Measurements from ENCODE around the gene KCNJ11. TPM values are rescaled to one million over a fixed set of nuclear protein-coding genes. Genes with fewer than 3 reads are reported as not detected.

The KCNJ11 gene
- total and polyA plus RNA-seq, 10 of the 15 experiments (the other 5 are each of a cell fraction or from before 2014, with no cell fraction given) = 0.06 to 0.56 (median 0.21) TPM; not detected in 6

DNA sequence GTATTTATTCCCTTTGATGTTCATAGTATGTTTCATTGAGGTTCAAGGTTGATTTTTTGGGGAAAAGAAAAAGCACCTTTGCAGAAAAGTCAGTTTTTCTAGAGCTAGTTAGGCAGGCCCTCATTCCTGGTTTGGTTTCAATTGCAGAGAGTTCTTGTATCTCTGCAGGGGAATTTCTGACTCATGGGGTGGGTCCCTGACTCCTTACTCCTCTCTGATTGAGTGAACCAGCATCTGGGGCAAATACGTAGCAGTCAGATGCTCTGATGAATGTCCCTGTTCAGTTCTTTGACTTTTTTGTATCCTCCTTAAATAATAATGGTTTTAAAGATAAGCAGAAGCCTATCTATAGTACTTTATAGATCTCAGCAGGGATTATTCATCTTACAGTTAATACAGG, 44.6 kb downstream of the KCNJ11 start (continued):
- TF ChIP-seq, protein P1, sequence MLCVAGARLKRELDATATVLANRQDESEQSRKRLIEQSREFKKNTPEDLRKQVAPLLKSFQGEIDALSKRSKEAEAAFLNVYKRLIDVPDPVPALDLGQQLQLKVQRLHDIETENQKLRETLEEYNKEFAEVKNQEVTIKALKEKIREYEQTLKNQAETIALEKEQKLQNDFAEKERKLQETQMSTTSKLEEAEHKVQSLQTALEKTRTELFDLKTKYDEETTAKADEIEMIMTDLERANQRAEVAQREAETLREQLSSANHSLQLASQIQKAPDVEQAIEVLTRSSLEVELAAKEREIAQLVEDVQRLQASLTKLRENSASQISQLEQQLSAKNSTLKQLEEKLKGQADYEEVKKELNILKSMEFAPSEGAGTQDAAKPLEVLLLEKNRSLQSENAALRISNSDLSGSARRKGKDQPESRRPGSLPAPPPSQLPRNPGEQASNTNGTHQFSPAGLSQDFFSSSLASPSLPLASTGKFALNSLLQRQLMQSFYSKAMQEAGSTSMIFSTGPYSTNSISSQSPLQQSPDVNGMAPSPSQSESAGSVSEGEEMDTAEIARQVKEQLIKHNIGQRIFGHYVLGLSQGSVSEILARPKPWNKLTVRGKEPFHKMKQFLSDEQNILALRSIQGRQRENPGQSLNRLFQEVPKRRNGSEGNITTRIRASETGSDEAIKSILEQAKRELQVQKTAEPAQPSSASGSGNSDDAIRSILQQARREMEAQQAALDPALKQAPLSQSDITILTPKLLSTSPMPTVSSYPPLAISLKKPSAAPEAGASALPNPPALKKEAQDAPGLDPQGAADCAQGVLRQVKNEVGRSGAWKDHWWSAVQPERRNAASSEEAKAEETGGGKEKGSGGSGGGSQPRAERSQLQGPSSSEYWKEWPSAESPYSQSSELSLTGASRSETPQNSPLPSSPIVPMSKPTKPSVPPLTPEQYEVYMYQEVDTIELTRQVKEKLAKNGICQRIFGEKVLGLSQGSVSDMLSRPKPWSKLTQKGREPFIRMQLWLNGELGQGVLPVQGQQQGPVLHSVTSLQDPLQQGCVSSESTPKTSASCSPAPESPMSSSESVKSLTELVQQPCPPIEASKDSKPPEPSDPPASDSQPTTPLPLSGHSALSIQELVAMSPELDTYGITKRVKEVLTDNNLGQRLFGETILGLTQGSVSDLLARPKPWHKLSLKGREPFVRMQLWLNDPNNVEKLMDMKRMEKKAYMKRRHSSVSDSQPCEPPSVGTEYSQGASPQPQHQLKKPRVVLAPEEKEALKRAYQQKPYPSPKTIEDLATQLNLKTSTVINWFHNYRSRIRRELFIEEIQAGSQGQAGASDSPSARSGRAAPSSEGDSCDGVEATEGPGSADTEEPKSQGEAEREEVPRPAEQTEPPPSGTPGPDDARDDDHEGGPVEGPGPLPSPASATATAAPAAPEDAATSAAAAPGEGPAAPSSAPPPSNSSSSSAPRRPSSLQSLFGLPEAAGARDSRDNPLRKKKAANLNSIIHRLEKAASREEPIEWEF (IDR thresholded peaks at IDR 0.05; ENCODE audit: insufficient replicate concordance, low read depth, low read length) = no peak
- TF ChIP-seq ZZZ3 (IDR thresholded peaks at IDR 0.05; ENCODE audit: control insufficient read depth, insufficient read length, low read depth) (no peak), SMARCA5 (IDR thresholded peaks at IDR 0.05) (no peak), BCL11A (IDR thresholded peaks at IDR 0.05; ENCODE audit: low read depth, low read length) (no peak)

DNA sequence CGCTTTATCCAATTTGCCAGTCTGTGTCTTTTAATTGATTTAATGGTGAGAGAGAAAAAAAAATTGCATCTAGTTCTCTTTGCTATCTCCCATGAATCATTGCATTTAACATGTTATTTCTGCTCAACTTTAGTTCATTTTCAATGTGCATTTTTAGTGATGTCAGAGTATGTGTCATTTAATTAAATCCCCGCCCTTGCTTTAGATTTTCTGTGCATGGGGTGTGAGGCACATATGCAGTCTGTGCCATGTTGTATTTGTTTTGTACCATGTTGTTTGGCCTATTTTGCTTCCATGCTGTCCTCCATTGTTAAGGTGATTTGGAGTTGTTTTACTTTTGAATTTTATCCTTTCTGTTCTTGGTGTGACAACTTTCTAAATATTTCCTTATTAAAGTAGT, 45.2 kb downstream of the KCNJ11 start:
- intact Hi-C loops (cut with micrococcal nuclease; ENCODE audit: unreplicated experiment) = no loop called here
- SMC1A ChIA-PET (ENCODE audit: uncharacterized antibody, unreplicated experiment) = no interaction called here
- POLR2A ChIA-PET = no interaction called here
- ATAC-seq (no peak), DNase-seq (ENCODE audit: low read depth, low spot score) (no peak), FAIRE-seq (no peak)
- RAD21 ChIA-PET (ENCODE audit: unreplicated experiment) = no interaction called here
- 100% methylated on average over 2 of the region's 2 CpGs for WGBS (ENCODE audit: insufficient coverage, insufficient replicate concordance, low lambda C conversion rate, missing lambda C conversion rate)
- CTCF ChIA-PET = no interaction called here
- Histone ChIP-seq H3K4me3 (no peak overlapping the region), H3K4me1 (ENCODE audit: control insufficient read depth, insufficient read depth, low read length) (no peaks in the 10 kb centered on the region), H3K79me2 (ENCODE audit: control insufficient read depth, insufficient read depth, low read length) (no peaks in the 10 kb centered on the region), H3K36me3 (ENCODE audit: control insufficient read depth in 2 of 2, insufficient read depth in 2 of 2, low read length in 1 of 2) (no peaks in the 10 kb centered on the region), H3K9me3 (replicated peaks; ENCODE audit: control insufficient read depth, insufficient read depth, low read length) (no peaks in the 10 kb centered on the region), H3K9ac (ENCODE audit: control insufficient read depth, insufficient read depth, low read length) (no peak overlapping the region), H3K27me3 (replicated peaks in 1 of 2; ENCODE audit: control insufficient read depth in 2 of 2, insufficient read depth in 2 of 2, low read length in 1 of 2) (no peaks in the 10 kb centered on the region), H3K4me2 (ENCODE audit: control insufficient read depth, insufficient read depth) (no peak overlapping the region), H2AFZ (ENCODE audit: control insufficient read depth, low read depth, low read length) (no peak overlapping the region), H3K27ac (ENCODE audit: control insufficient read depth, insufficient read depth) (no peak overlapping the region), H4K20me1 (ENCODE audit: control insufficient read depth, insufficient read depth) (no peaks in the 10 kb centered on the region)
- no TSS peak for BruUV-seq (replicated peaks)
- no peak for TF ChIP-seq FOXM1 (IDR thresholded peaks at IDR 0.05; ENCODE audit: low read depth, low read length)
- in situ Hi-C loops (cut with MboI) = no loop called here

Other genes with a start within 250 kb of the KCNJ11 start
- 9.6 and 15.5 TPM in 2 replicates for gene PIK3C2A, start 180.7 kb downstream of the KCNJ11 start, total RNA-seq (2014; rRNA removed)
- 15.2 and 19.0 TPM in 2 replicates for gene PIK3C2A, start 180.7 kb downstream of the KCNJ11 start, total RNA-seq (2014; rRNA removed; fragmentation: Illumina TruSeq; extraction: Trizol)
- gene PIK3C2A, start 180.7 kb downstream of the KCNJ11 start, total RNA-seq (2021) = 13.1 and 14.4 TPM in 2 replicates
- gene PIK3C2A, start 180.7 kb downstream of the KCNJ11 start, polyA plus RNA-seq (2011; rRNA removed) = 20.6 and 33.6 TPM in 2 replicates
- 10.9 and 16.0 TPM in 2 replicates for gene PIK3C2A, start 180.7 kb downstream of the KCNJ11 start, polyA plus RNA-seq (2014; fragmentation: Illumina TruSeq; extraction: Trizol)
- gene PIK3C2A, start 180.7 kb downstream of the KCNJ11 start, polyA plus RNA-seq (2014; fragmentation: Nextera tagmentation; extraction: Ambion mirVana) = 1 to 10 TPM; 1.6 to 2.5 TPM
- 4.8 and 6.9 TPM in 2 replicates for gene PIK3C2A, start 180.7 kb downstream of the KCNJ11 start, polyA plus RNA-seq (2014; rRNA removed)
- 1 to 10 TPM; 7.3 to 8.6 TPM for gene PIK3C2A, start 180.7 kb downstream of the KCNJ11 start, polyA plus RNA-seq (2016; fragmentation: Nextera tagmentation; extraction: Ambion mirVana)
- gene NUCB2, start 111.9 kb downstream of the KCNJ11 start, total RNA-seq (2014; rRNA removed) = 16.0 and 30.6 TPM in 2 replicates
- gene NUCB2, start 111.9 kb downstream of the KCNJ11 start, total RNA-seq (2014; rRNA removed; fragmentation: Illumina TruSeq; extraction: Trizol) = 46.8 and 47.2 TPM in 2 replicates
- 29.8 and 33.6 TPM in 2 replicates for gene NUCB2, start 111.9 kb downstream of the KCNJ11 start, total RNA-seq (2021)
- 59.5 and 79.1 TPM in 2 replicates for gene NUCB2, start 111.9 kb downstream of the KCNJ11 start, polyA plus RNA-seq (2011; rRNA removed)
- 44.5 and 59.8 TPM in 2 replicates for gene NUCB2, start 111.9 kb downstream of the KCNJ11 start, polyA plus RNA-seq (2014; fragmentation: Illumina TruSeq; extraction: Trizol)
- gene NUCB2, start 111.9 kb downstream of the KCNJ11 start, polyA plus RNA-seq (2014; fragmentation: Nextera tagmentation; extraction: Ambion mirVana) = 10 to 100 TPM; 57.5 to 66.4 TPM
- gene NUCB2, start 111.9 kb downstream of the KCNJ11 start, polyA plus RNA-seq (2014; rRNA removed) = 27.0 and 27.9 TPM in 2 replicates
- gene NUCB2, start 111.9 kb downstream of the KCNJ11 start, polyA plus RNA-seq (2016; fragmentation: Nextera tagmentation; extraction: Ambion mirVana) = 10 to 100 TPM; 73.6 to 74.1 TPM
- 0.17 and 0.22 TPM in 2 replicates for gene NCR3LG1, start 36.9 kb downstream of the KCNJ11 start, total RNA-seq (2014; rRNA removed)
- gene NCR3LG1, start 36.9 kb downstream of the KCNJ11 start, total RNA-seq (2014; rRNA removed; fragmentation: Illumina TruSeq; extraction: Trizol) = 0.09 and 0.18 TPM in 2 replicates
- gene NCR3LG1, start 36.9 kb downstream of the KCNJ11 start, total RNA-seq (2021) = 0.18 and 0.21 TPM in 2 replicates
- 0.09 and 0.12 TPM in 2 replicates for gene NCR3LG1, start 36.9 kb downstream of the KCNJ11 start, polyA plus RNA-seq (2011; rRNA removed)
- 0.10 and 0.13 TPM in 2 replicates for gene NCR3LG1, start 36.9 kb downstream of the KCNJ11 start, polyA plus RNA-seq (2014; fragmentation: Illumina TruSeq; extraction: Trizol)
- gene NCR3LG1, start 36.9 kb downstream of the KCNJ11 start, polyA plus RNA-seq (2014; fragmentation: Nextera tagmentation; extraction: Ambion mirVana) = under 1 TPM in 1 of 2 experiments, not detected in 1; under 0.01 TPM
- gene NCR3LG1, start 36.9 kb downstream of the KCNJ11 start, polyA plus RNA-seq (2014; rRNA removed) = 0.05 and 0.15 TPM in 2 replicates
- under 1 TPM in 1 of 2 experiments, not detected in 1; 0.11 TPM for gene NCR3LG1, start 36.9 kb downstream of the KCNJ11 start, polyA plus RNA-seq (2016; fragmentation: Nextera tagmentation; extraction: Ambion mirVana)
- not detected in 2 replicates for gene ABCC8, start 88.2 kb upstream of the KCNJ11 start, total RNA-seq (2014; rRNA removed)
- gene ABCC8, start 88.2 kb upstream of the KCNJ11 start, total RNA-seq (2014; rRNA removed; fragmentation: Illumina TruSeq; extraction: Trizol) = not detected in 2 replicates
- not detected in 2 replicates for gene ABCC8, start 88.2 kb upstream of the KCNJ11 start, total RNA-seq (2021)
- not detected in 2 replicates for gene ABCC8, start 88.2 kb upstream of the KCNJ11 start, polyA plus RNA-seq (2011; rRNA removed)
- gene ABCC8, start 88.2 kb upstream of the KCNJ11 start, polyA plus RNA-seq (2014; fragmentation: Illumina TruSeq; extraction: Trizol) = not detected in 2 replicates
- gene ABCC8, start 88.2 kb upstream of the KCNJ11 start, polyA plus RNA-seq (2014; fragmentation: Nextera tagmentation; extraction: Ambion mirVana) = not detected
- gene ABCC8, start 88.2 kb upstream of the KCNJ11 start, polyA plus RNA-seq (2014; rRNA removed) = not detected in 2 replicates
- not detected for gene ABCC8, start 88.2 kb upstream of the KCNJ11 start, polyA plus RNA-seq (2016; fragmentation: Nextera tagmentation; extraction: Ambion mirVana)
- gene USH1C, start 155.8 kb upstream of the KCNJ11 start, total RNA-seq (2014; rRNA removed) = not detected in 2 replicates
- gene USH1C, start 155.8 kb upstream of the KCNJ11 start, total RNA-seq (2014; rRNA removed; fragmentation: Illumina TruSeq; extraction: Trizol) = not detected in 2 replicates
- gene USH1C, start 155.8 kb upstream of the KCNJ11 start, total RNA-seq (2021) = not detected in 2 replicates
- not detected in 2 replicates for gene USH1C, start 155.8 kb upstream of the KCNJ11 start, polyA plus RNA-seq (2011; rRNA removed)
- not detected in 2 replicates for gene USH1C, start 155.8 kb upstream of the KCNJ11 start, polyA plus RNA-seq (2014; fragmentation: Illumina TruSeq; extraction: Trizol)
- gene USH1C, start 155.8 kb upstream of the KCNJ11 start, polyA plus RNA-seq (2014; fragmentation: Nextera tagmentation; extraction: Ambion mirVana) = not detected
- not detected in 2 replicates for gene USH1C, start 155.8 kb upstream of the KCNJ11 start, polyA plus RNA-seq (2014; rRNA removed)
- gene USH1C, start 155.8 kb upstream of the KCNJ11 start, polyA plus RNA-seq (2016; fragmentation: Nextera tagmentation; extraction: Ambion mirVana) = not detected
- gene OTOG, start 158.6 kb upstream of the KCNJ11 start, total RNA-seq (2014; rRNA removed) = not detected in 2 replicates
- not detected in 2 replicates for gene OTOG, start 158.6 kb upstream of the KCNJ11 start, total RNA-seq (2014; rRNA removed; fragmentation: Illumina TruSeq; extraction: Trizol)
- not detected in 2 replicates for gene OTOG, start 158.6 kb upstream of the KCNJ11 start, total RNA-seq (2021)
- not detected in 2 replicates for gene OTOG, start 158.6 kb upstream of the KCNJ11 start, polyA plus RNA-seq (2011; rRNA removed)
- not detected in 2 replicates for gene OTOG, start 158.6 kb upstream of the KCNJ11 start, polyA plus RNA-seq (2014; fragmentation: Illumina TruSeq; extraction: Trizol)
- not detected for gene OTOG, start 158.6 kb upstream of the KCNJ11 start, polyA plus RNA-seq (2014; fragmentation: Nextera tagmentation; extraction: Ambion mirVana)
- gene OTOG, start 158.6 kb upstream of the KCNJ11 start, polyA plus RNA-seq (2014; rRNA removed) = not detected in 2 replicates
- not detected for gene OTOG, start 158.6 kb upstream of the KCNJ11 start, polyA plus RNA-seq (2016; fragmentation: Nextera tagmentation; extraction: Ambion mirVana)